OCI-M2 (cell line): ENCODE results near the gene ACD.
"Not testable (repeated sequence)": the region's sequence is repeated elsewhere in the genome, so short reads cannot be mapped to it uniquely, and the experiment has no call there.

ENCODE experiments used
- DNase-seq: peaks from one replicate; lab custom pipeline; 2025; ENCODE audit not compliant: unreplicated experiment; lab: John Stamatoyannopoulos, UW

Gene ACD

GRCh38 chr16:67659675-67660563 is at the start of gene ACD:
ACD (minus strand) TSS chr16:67660260; CDS start chr16:67660220, 40 bp downstream.
- peak; percentile 34 for DNase-seq

DNA sequence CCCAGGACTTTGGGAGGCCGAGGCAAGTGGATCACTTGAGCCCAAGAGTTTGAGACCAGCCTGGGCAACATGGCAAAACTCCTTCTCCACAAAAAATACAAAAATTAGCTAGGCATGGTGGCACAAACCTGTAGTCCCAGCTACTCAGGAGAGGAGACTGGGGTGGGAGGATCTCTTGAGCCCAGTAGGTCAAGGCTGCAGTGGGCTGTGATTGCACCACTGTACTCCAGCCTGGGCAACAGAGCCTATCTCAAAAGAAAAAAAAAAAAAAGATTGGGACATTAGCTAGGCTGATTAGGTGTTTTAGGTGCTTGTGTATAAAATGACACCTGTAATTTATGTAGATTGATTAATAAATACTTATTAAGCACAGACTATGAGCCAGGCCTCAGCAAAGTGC is 49.0 kb upstream of the ACD start:
- no peak for DNase-seq

GRCh38 chr16:67708368-67708771 is 48.3 kb upstream of the ACD start:
- no peak for DNase-seq

GRCh38 chr16:67707790-67708189 is 47.7 kb upstream of the ACD start:
- no peak for DNase-seq

DNA sequence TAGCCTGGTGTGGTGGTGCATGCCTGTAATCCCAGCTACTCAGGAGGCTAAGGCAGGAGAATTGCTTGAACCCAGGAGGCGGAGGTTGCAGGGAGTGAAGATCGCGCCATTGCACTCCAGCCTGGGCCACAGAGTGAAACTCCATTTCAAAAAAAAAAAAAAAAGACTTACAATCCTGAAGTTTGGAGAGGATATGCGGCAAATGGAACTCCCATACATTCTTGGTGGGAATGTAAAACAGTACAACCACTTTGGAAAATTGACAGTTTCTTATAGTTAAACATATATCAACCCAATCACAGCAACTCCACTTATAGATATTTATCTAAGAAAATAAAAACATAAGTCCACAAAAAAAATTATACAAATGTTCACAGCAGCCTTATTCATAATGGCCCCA is 47.1 kb upstream of the ACD start:
- DNase-seq = no peak

- DNase-seq = no peak
These were observed 44.0 kb upstream of the ACD start for GRCh38 chr16:67704110-67704509.

DNA sequence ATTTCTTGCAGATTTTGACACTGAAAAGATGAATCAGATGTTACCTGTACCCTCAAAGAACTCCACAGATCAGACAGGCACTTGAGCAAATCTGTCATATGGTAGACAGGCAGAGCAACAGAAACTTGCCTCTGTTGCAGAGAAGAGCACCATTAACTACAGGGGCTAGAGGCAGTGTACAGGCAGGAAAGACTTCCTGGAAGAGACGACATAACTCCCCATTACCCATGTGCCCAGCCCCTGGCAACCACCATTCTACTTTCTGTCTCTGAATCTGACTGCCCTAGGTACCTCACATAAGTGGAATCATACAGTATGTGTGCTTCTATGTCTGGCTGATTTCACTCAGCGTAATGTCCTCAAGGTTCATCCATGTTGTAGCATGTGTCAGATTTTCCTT is 43.6 kb upstream of the ACD start:
- no peak for DNase-seq

DNA sequence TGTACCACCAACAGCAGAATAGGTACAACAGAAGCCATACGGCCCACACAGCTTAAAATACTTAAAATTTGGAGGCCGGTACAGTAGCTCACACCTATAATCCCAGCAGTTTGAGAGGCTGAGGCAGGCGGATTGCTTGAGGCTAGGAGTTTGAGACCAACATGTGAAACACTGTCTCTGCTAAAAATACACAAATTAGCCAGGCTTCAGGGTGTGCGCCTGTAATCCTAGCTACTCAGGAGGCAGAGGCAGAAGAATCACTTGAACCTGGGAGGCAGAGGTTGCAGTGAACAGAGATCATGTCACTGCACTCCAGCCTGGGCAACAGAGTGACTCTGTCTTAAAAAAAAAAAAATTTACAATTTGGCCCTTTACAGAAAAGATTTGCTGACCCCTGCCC is 42.1 kb upstream of the ACD start:
- no peak for DNase-seq

DNA sequence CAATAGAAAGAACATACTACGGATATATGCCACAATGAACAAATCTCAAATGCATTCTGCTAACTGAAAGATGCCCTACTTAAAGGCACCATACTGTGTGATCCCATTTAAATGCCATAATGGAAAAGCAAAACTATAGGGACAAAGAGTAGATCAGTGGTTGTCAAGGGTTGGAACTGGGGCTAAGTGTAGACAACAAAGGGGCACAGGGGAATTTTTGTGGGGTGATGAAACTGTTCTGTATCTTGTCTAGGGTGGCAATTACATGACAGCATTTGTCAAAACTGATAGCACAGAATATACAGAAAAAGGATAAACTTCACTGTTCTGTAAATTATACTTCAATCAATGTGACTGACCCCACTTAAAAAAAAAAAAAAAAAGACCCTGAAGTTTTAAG is 41.4 kb upstream of the ACD start:
- no peak for DNase-seq

DNA sequence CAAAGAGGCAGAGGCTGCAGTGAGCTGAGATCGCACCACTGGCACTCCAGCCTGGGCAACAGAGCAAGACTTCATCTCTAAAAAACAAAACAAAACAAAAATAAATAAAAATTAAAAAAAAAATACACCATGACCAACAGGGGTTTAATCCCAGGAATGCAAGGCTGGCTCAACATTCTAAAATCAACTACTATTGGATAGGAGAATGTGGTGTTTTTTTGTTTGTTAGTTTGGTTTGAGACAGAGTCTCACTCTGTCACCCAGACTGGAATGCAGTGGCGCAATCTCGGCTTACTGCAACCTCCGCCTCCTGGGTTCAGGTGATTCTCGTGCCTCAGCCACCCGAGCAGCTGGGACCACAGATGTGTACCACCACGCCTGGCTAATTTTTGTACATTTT is 39.2 kb upstream of the ACD start:
- DNase-seq = no peak

GRCh38 chr16:67697422-67698185 is 37.5 kb upstream of the ACD start:
- no peak for DNase-seq

- no peak for DNase-seq
These were observed 34.6 kb upstream of the ACD start for GRCh38 chr16:67694611-67695010.

- DNase-seq = not testable (repeated sequence)
These were observed 33.6 kb upstream of the ACD start for GRCh38 chr16:67693517-67694285.

GRCh38 chr16:67685388-67686112 is 25.5 kb upstream of the ACD start:
- no peak for DNase-seq

GRCh38 chr16:67683767-67684166 is 23.7 kb upstream of the ACD start:
- DNase-seq = no peak

GRCh38 chr16:67679935-67680897 is 20.2 kb upstream of the ACD start:
- no peak for DNase-seq

DNA sequence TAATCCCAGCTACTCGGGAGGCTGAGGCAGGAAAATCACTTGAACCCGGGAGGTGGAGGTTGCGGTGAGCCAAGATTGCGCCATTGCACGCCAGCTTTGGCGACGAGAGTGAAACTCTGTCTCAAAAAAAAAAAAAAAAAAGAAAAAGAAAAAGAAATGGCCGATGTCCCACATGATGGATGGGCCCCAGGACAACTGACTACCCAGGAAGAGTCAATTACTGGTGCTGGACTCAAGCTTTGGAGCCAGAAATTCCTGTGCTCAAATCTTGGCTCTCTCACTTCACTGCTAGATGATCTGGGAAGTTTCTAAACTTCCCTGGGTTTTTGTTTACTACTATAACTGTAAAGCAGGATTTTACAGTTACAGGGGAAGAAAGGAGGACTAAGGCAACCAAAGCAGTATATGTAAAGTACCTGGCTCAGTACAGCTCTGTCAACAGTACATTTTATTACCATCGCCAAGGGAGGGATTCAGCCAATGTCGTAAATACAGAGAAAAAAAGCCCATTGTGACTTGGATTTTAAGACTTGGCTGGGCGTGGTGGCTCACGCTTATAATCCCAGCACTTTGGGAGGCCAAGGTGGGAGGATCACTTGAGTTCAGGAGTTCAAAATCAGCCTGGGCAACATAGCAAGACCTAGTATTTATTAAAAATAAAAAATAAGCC is 18.4 kb upstream of the ACD start:
- DNase-seq = no peak

DNA sequence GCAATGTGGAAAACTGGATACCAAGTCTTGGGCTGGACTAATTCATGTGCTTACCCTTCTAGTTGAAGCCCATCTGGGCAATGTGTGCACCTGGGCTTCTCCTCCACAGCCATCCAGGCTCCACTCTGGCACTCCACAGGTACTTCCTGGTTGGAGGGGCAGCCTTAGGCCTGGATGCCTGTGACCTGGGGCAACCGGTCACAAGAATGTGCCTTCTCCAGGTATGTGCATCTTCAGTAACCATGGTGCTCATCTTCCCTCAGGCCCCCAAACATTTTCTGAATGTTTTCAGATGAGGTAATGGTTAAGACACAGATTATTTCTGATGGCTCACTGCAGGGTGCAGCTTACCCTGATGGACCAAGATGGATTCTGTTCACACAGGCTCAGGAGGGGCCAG is 17.7 kb upstream of the ACD start:
- DNase-seq = no peak

- no peak for DNase-seq
These were observed 16.9 kb upstream of the ACD start for GRCh38 chr16:67676939-67677338.
